Dendritic cell treated with granulocyte-macrophage colony-stimulating factor and Interleukin-4, amounts not matched to agents 40 ng/mL and 50 ng/mL, for 4 days (primary cell): ENCODE data around the gene ZNF830.
A peak's percentile ranks its signal among the peaks of the same experiment; 100 is the strongest.
"Not testable (repeated sequence)": the region's sequence is repeated elsewhere in the genome, so short reads cannot be mapped to it uniquely, and the experiment has no call there.

Experiments
- H3K27ac Mint-ChIP-seq: one replicate; pipeline ENCODE4 v1.8.0; 2022; ENCODE audit warnings: mild to moderate bottlenecking, mixed read lengths
- H3K27me3 Mint-ChIP-seq: one replicate; pipeline ENCODE4 v1.8.0; 2022; ENCODE audit warnings: mild to moderate bottlenecking, mixed read lengths
- H3K36me3 Mint-ChIP-seq: one replicate; pipeline ENCODE4 v1.8.0; 2022; ENCODE audit warnings: low read depth, mixed read lengths
- H3K4me1 Mint-ChIP-seq: one replicate; pipeline ENCODE4 v1.8.0; 2022; ENCODE audit warnings: low read depth, mixed read lengths
- H3K4me3 Mint-ChIP-seq: one replicate; pipeline ENCODE4 v1.8.0; 2022; ENCODE audit warnings: mild to moderate bottlenecking, moderate library complexity, mixed read lengths
- H3K9me3 Mint-ChIP-seq: one replicate; pipeline ENCODE4 v1.8.0; 2022; ENCODE audit warnings: mixed read lengths
- intact Hi-C: fragments of 100-400 bp; cut with micrococcal nuclease; formaldehyde crosslinking; loops from one replicate; pipeline ENCODE4 v1.15.0; 2022

The ZNF830 gene

GRCh38 chr17:35000965-35001364, 39.6 kb downstream of the ZNF830 start:
- H3K9me3 Mint-ChIP-seq, H3K27me3 Mint-ChIP-seq, intact Hi-C loops, H3K4me3 Mint-ChIP-seq, H3K27ac Mint-ChIP-seq: not testable (repeated sequence)
- peaks cover 73% of the 10 kb centered on the region for H3K36me3 Mint-ChIP-seq
- H3K4me1 Mint-ChIP-seq, result peaks cover 24% of the 10 kb centered on the region

- Mint-ChIP-seq H3K4me3 (no peak overlapping the region), H3K9me3 (no peaks in the 10 kb centered on the region), H3K4me1 (peaks cover 18% of the 10 kb centered on the region), H3K27ac (no peak overlapping the region), H3K36me3 (peaks cover 70% of the 10 kb centered on the region), H3K27me3 (no peaks in the 10 kb centered on the region)
- intact Hi-C loops, result no loop called here
Measured at GRCh38 chr17:35001549-35001948, 40.2 kb downstream of the ZNF830 start.

DNA sequence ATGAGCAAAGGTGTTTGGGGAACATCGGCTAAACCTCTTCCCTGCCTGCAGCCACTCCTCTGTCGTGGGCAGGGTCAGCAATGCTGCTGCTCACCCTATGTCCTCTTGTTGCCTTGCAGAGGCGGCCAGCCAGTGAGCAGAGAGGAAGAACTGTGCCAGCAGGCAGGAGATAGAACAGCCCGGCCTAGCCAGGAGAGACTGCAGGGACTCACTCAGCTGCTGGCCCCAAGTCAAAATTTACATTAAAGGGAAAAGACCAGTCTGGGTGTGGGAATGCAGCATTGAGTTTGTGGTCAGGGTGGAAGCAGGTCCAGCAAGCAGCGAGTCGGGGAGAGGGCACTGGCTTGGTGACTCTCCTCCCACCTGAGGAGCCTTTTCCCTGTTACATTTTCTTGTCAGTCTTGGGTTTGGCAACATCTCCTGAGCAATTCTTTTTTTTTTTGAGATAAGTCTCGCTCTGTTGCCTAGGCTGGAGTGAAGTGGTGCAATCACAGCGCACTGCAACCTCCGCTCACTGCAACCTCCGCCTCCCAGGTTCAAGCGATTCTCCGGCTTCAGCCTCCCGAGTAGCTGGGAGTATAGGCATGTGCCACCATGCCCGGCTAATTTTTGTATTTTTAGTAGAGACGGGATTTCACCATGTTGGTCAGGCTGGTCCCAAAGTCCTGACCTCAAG, 41.7 kb downstream of the ZNF830 start:
- Mint-ChIP-seq H3K9me3 (no peaks in the 10 kb centered on the region), H3K36me3 (peaks cover 82% of the 10 kb centered on the region)
- intact Hi-C loops, result no loop called here

DNA sequence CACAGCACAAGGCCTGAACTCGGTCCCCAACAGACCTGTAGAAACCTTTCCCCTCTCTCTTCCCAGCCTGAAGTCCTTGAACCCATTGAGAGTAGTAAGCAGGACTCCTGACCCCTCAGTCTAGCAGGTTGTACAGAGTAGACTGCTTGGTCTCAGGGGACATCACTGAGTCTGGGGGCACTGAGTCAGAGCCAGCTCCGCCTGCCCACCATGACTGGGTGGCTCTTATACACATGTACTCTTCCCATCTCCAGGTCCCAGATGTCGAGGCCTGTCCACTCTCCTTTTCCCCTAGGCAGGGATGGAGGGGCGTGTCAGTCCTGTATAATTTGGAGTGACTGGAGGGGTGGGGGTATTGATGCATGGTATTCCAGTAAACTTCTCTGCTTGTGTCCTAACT, 42.4 kb downstream of the ZNF830 start:
- no peaks in the 10 kb centered on the region for H3K9me3 Mint-ChIP-seq
- intact Hi-C loops, result no loop called here
- no peaks in the 10 kb centered on the region for H3K27me3 Mint-ChIP-seq
- H3K4me3 Mint-ChIP-seq, result no peak overlapping the region
- no peak overlapping the region for H3K27ac Mint-ChIP-seq
- H3K4me1 Mint-ChIP-seq, result no peaks in the 10 kb centered on the region
- H3K36me3 Mint-ChIP-seq, result peaks cover 87% of the 10 kb centered on the region

More for the DNA sequence above, 41.7 kb downstream of the ZNF830 start:
- Mint-ChIP-seq H3K27me3 (no peaks in the 10 kb centered on the region), H3K27ac (no peak overlapping the region), H3K4me3 (no peak overlapping the region), H3K4me1 (peaks cover 5% of the 10 kb centered on the region)

DNA sequence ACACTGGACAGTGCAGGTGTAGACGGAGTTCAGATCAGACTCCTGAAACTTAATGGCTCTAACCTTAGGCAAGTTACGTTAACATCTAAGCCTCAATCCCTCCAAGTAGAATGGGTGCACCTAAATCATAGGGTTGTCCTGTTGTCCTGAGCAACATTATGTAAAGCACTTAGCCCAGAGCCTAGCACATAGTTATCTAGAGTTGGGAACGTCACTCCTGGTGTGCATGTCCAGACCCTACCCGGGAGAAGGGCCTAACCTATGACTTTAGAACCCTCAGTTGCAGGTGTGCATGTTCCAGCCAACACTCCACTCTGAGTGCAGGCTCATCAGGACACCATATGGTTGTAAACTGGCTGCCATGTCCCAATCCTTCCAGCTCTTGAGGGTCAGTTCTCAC, 45.0 kb downstream of the ZNF830 start:
- Mint-ChIP-seq H3K27ac (no peak overlapping the region), H3K4me3 (no peak overlapping the region), H3K36me3 (peaks cover 88% of the 10 kb centered on the region), H3K4me1 (no peaks in the 10 kb centered on the region), H3K27me3 (no peaks in the 10 kb centered on the region), H3K9me3 (no peaks in the 10 kb centered on the region)
- intact Hi-C loops, result no loop called here

DNA sequence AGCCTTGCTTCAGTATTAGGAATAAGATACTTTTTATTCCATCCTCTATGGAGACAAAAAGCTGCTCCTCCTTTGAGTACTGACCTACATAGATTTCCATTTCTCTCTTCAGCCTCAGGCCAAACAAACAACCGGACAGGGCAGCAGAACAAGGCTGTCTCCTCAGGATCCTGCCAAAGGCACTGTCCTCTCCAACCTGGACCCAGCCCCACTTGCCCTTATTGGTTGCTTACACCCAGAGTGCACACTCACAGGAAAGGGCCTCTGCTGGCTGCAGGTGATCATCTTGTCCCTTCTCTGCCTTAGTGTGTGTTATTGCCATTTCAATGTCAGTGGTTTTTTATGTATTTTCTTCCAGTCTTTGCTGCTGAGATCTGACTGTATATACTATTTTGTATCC, 45.6 kb downstream of the ZNF830 start:
- Mint-ChIP-seq H3K36me3 (peaks cover 88% of the 10 kb centered on the region), H3K9me3 (no peaks in the 10 kb centered on the region), H3K4me3 (no peak overlapping the region), H3K27me3 (no peaks in the 10 kb centered on the region), H3K27ac (peak overlapping the region; percentile 12), H3K4me1 (no peaks in the 10 kb centered on the region)
- intact Hi-C loops, result no loop called here

GRCh38 chr17:35010093-35010492, 48.8 kb downstream of the ZNF830 start:
- no peaks in the 10 kb centered on the region for H3K9me3 Mint-ChIP-seq
- H3K4me3 Mint-ChIP-seq, result no peak overlapping the region
- intact Hi-C loops, result no loop called here
- no peaks in the 10 kb centered on the region for H3K4me1 Mint-ChIP-seq
- H3K27ac Mint-ChIP-seq, result no peak overlapping the region
- H3K27me3 Mint-ChIP-seq, result no peaks in the 10 kb centered on the region
- peaks cover 93% of the 10 kb centered on the region for H3K36me3 Mint-ChIP-seq

GRCh38 chr17:35011671-35012216, 50.4 kb downstream of the ZNF830 start:
- intact Hi-C loops, result no loop called here
- Mint-ChIP-seq H3K27me3 (no peaks in the 10 kb centered on the region), H3K9me3 (no peaks in the 10 kb centered on the region)

More at GRCh38 chr17:35011671-35012216, 50.4 kb downstream of the ZNF830 start:
- Mint-ChIP-seq H3K36me3 (peaks cover 99% of the 10 kb centered on the region), H3K27ac (no peak overlapping the region), H3K4me1 (no peaks in the 10 kb centered on the region), H3K4me3 (no peak overlapping the region)
